H9 (cell line): Measurements from ENCODE around the gene PGA4. TPM values are rescaled to one million over a fixed set of nuclear protein-coding genes. Genes with fewer than 3 reads are reported as not detected.
"Not testable (repeated sequence)": the region's sequence is repeated elsewhere in the genome, so short reads cannot be mapped to it uniquely, and the experiment has no call there.

Experiments used
- DNase-seq: peaks from one replicate; pipeline ENCODE4 v3.0.0-alpha.2; 2017
- H2AFZ ChIP-seq: one replicate; pipeline ENCODE4 v1.6.1; 2013; ENCODE audit warnings: mild to moderate bottlenecking, low read length, control low read depth, moderate library complexity
- H2AK5ac ChIP-seq: 2 replicates; pipeline ENCODE4 v1.6.1; 2013; ENCODE audit warnings: low read length, control low read depth, mixed read lengths; ENCODE audit not compliant: insufficient read length
- H2BK120ac ChIP-seq: one replicate; pipeline ENCODE4 v1.6.1; 2013; ENCODE audit warnings: low read depth, mild to moderate bottlenecking, low read length, control low read depth, inconsistent platforms; ENCODE audit not compliant: poor library complexity, severe bottlenecking
- H2BK12ac ChIP-seq: 2 replicates; pipeline ENCODE4 v1.6.1; 2013; ENCODE audit warnings: low read length, control low read depth, mixed read lengths, low read depth; ENCODE audit not compliant: insufficient read length
- H2BK15ac ChIP-seq: 2 replicates; pipeline ENCODE4 v1.6.1; 2013; ENCODE audit warnings: low read depth, low read length, control low read depth
- H2BK20ac ChIP-seq: one replicate; pipeline ENCODE4 v1.6.1; 2013; ENCODE audit warnings: low read depth, mild to moderate bottlenecking, low read length, control low read depth, inconsistent platforms; ENCODE audit not compliant: poor library complexity, severe bottlenecking
- H2BK5ac ChIP-seq: 2 replicates; pipeline ENCODE4 v1.6.1; 2013; ENCODE audit warnings: low read length, control low read depth, mixed read lengths; ENCODE audit not compliant: insufficient read length
- H3K14ac ChIP-seq: 2 replicates; pipeline ENCODE4 v1.6.1; 2013; ENCODE audit warnings: low read length, control low read depth; ENCODE audit not compliant: insufficient read depth
- H3K18ac ChIP-seq: 2 replicates; pipeline ENCODE4 v1.6.1; 2013; ENCODE audit warnings: low read depth, mild to moderate bottlenecking, mixed read lengths, low read length, control low read depth; ENCODE audit not compliant: insufficient read length
- H3K23ac ChIP-seq: 2 replicates; pipeline ENCODE4 v1.6.1; 2013; ENCODE audit warnings: low read length, control low read depth, mixed read lengths, low read depth; ENCODE audit not compliant: insufficient read length
- H3K23me2 ChIP-seq: 2 replicates; pipeline ENCODE4 v1.6.1; 2013; ENCODE audit warnings: low read depth, mild to moderate bottlenecking, mixed read lengths, low read length, control low read depth; ENCODE audit not compliant: insufficient read length, poor library complexity, severe bottlenecking
- H3K27ac ChIP-seq: 2 replicates; pipeline ENCODE4 v1.5.1; 2013; ENCODE audit warnings: low read length, control low read depth, mixed read lengths, low read depth; ENCODE audit not compliant: insufficient read length
- H3K27me3 ChIP-seq: 2 replicates; pipeline ENCODE4 v1.6.1; 2013; ENCODE audit warnings: low read length, control low read depth, inconsistent platforms; ENCODE audit not compliant: insufficient read depth
- H3K4ac ChIP-seq: 2 replicates; pipeline ENCODE4 v1.6.1; 2013; ENCODE audit warnings: low read depth, mild to moderate bottlenecking, control low read depth, inconsistent platforms, low read length, moderate library complexity
- H3K4me1 ChIP-seq: 2 replicates; pipeline ENCODE4 v1.6.1; 2013; ENCODE audit warnings: low read length, control low read depth, inconsistent platforms; ENCODE audit not compliant: insufficient read depth
- H3K4me2 ChIP-seq: 2 replicates; pipeline ENCODE4 v1.6.1; 2013; ENCODE audit warnings: low read length, control low read depth, mixed read lengths; ENCODE audit not compliant: insufficient read length, insufficient read depth
- H3K56ac ChIP-seq: 2 replicates; pipeline ENCODE4 v1.6.1; 2013; ENCODE audit warnings: low read depth, mild to moderate bottlenecking, mixed read lengths, low read length, control low read depth; ENCODE audit not compliant: insufficient read length
- H3K79me1 ChIP-seq: 2 replicates; pipeline ENCODE4 v1.6.1; 2013; ENCODE audit warnings: low read depth, mild to moderate bottlenecking, moderate library complexity, low read length, control low read depth, inconsistent platforms; ENCODE audit not compliant: insufficient read depth, poor library complexity, severe bottlenecking
- H3K79me2 ChIP-seq: 2 replicates; pipeline ENCODE4 v1.6.1; 2013; ENCODE audit warnings: low read length, control low read depth, inconsistent platforms; ENCODE audit not compliant: insufficient read depth
- H3K9ac ChIP-seq: 2 replicates; pipeline ENCODE4 v1.6.1; 2013; ENCODE audit warnings: low read length, control low read depth, mixed read lengths; ENCODE audit not compliant: insufficient read length; ENCODE audit errors: extremely low read depth
- H3K9me3 ChIP-seq: one replicate; pipeline ENCODE4 v1.6.1; 2013; ENCODE audit warnings: low read depth, low read length, inconsistent platforms; ENCODE audit not compliant: control insufficient read depth
- H3T11ph ChIP-seq: one replicate; pipeline ENCODE4 v1.6.1; 2013; ENCODE audit warnings: mild to moderate bottlenecking, low read length, control low read depth, inconsistent platforms
- H4K20me1 ChIP-seq: one replicate; pipeline ENCODE4 v1.6.1; 2013; ENCODE audit not compliant: control insufficient read depth, insufficient read length, insufficient read depth
- H4K5ac ChIP-seq: 2 replicates; pipeline ENCODE4 v1.6.1; 2013; ENCODE audit warnings: low read depth, mild to moderate bottlenecking, mixed read lengths, low read length, control low read depth; ENCODE audit not compliant: insufficient read length
- H4K8ac ChIP-seq: replicated peaks from 2 replicates; pipeline ENCODE4 v1.6.1; 2013; ENCODE audit warnings: low read length, control low read depth, mixed read lengths, low read depth; ENCODE audit not compliant: insufficient read length
- H4K91ac ChIP-seq: 2 replicates; pipeline ENCODE4 v1.6.1; 2013; ENCODE audit warnings: low read depth, mild to moderate bottlenecking, moderate library complexity, mixed read lengths, low read length, control low read depth; ENCODE audit not compliant: insufficient read length
- H3K27ac Mint-ChIP-seq, 3 experiments: 2 replicates in 2 of 3; 3 replicates in 1 of 3; pipeline ENCODE4 v1.8.0; 2020 to 2021; ENCODE audit warnings: mixed read lengths in 3 of 3, mild to moderate bottlenecking in 1 of 3, moderate library complexity in 1 of 3
- H3K27me3 Mint-ChIP-seq: 2 replicates; pipeline ENCODE4 v1.8.0; 2021; ENCODE audit warnings: low read depth, mild to moderate bottlenecking, moderate library complexity, mixed read lengths
- H3K36me3 Mint-ChIP-seq, 3 experiments: 2 replicates in 2 of 3; 3 replicates in 1 of 3; pipeline ENCODE4 v1.8.0; 2020 to 2021; ENCODE audit warnings: low read depth in 3 of 3, mixed read lengths in 3 of 3; ENCODE audit not compliant: insufficient read depth in 1 of 3
- H3K4me1 Mint-ChIP-seq, 2 experiments: 2 replicates each; pipeline ENCODE4 v1.8.0; 2020; ENCODE audit warnings: mixed read lengths in 2 of 2
- H3K4me3 Mint-ChIP-seq, 2 experiments: 2 replicates in 1 of 2; 3 replicates in 1 of 2; pipeline ENCODE4 v1.8.0; 2020 to 2021; ENCODE audit warnings: mild to moderate bottlenecking in 2 of 2, mixed read lengths in 2 of 2, moderate library complexity in 1 of 2
- H3K9me3 Mint-ChIP-seq, 2 experiments: 2 replicates in 1 of 2; 3 replicates in 1 of 2; pipeline ENCODE4 v1.8.0; 2020; ENCODE audit warnings: mild to moderate bottlenecking in 2 of 2, mixed read lengths in 2 of 2, moderate library complexity in 1 of 2
- WGBS: extraction: QIAGEN DNeasy Blood & Tissue Kit; methylation state at CpG from one replicate; pipeline ENCODE4 v1.1.7; 2013; ENCODE audit warnings: missing lambda C conversion rate, low lambda C conversion rate, mixed read lengths; ENCODE audit not compliant: insufficient read length; ENCODE audit errors: extremely low coverage; 5-methylcytosine and 5-hydroxymethylcytosine counted together
- total RNA-seq: library from RNA; stranded (reverse); gene quantifications from 2 replicates; pipeline ENCODE4 v1.2.1, GENCODE V29; 2021

Gene PGA4
- total RNA-seq, 1 experiment from 2014 or later, result not detected

- not testable (repeated sequence) for DNase-seq, H3K79me2 ChIP-seq, H3K27me3 ChIP-seq, H3K18ac ChIP-seq, H3K27ac ChIP-seq, H3K23me2 ChIP-seq, H4K91ac ChIP-seq, H4K20me1 ChIP-seq, H2AK5ac ChIP-seq, H3K9ac ChIP-seq, H3K4me2 ChIP-seq, H3K4me1 Mint-ChIP-seq, H3K56ac ChIP-seq, H3K9me3 ChIP-seq, H3K36me3 Mint-ChIP-seq, H3K9me3 Mint-ChIP-seq, H3K79me1 ChIP-seq, H2BK5ac ChIP-seq, H3K23ac ChIP-seq, H2BK20ac ChIP-seq, H3K4me3 Mint-ChIP-seq, H3K4me1 ChIP-seq, H2BK12ac ChIP-seq, H3K4ac ChIP-seq, H2AFZ ChIP-seq, H2BK120ac ChIP-seq, H4K5ac ChIP-seq, H3K27me3 Mint-ChIP-seq, H4K8ac ChIP-seq, H3K14ac ChIP-seq, H2BK15ac ChIP-seq, H3T11ph ChIP-seq, H3K27ac Mint-ChIP-seq
- WGBS, result no CpG with 5 or more reads among the region's 5 CpGs
Observed at GRCh38 chr11:61241526-61241925, 19.4 kb downstream of the PGA4 start.

GRCh38 chr11:61245284-61245964 is 23.3 kb downstream of the PGA4 start:
- H3K23ac ChIP-seq, H2BK120ac ChIP-seq, H4K5ac ChIP-seq, H2AFZ ChIP-seq, H4K8ac ChIP-seq, H3K27ac Mint-ChIP-seq, H3T11ph ChIP-seq, H3K36me3 Mint-ChIP-seq, H2BK15ac ChIP-seq, H3K9me3 Mint-ChIP-seq, H3K79me1 ChIP-seq, H3K79me2 ChIP-seq, H3K9ac ChIP-seq, H3K14ac ChIP-seq, H3K4me3 Mint-ChIP-seq, H3K4me1 Mint-ChIP-seq, H2AK5ac ChIP-seq, H3K4me2 ChIP-seq, H3K27me3 ChIP-seq, H4K20me1 ChIP-seq, H3K27ac ChIP-seq, H4K91ac ChIP-seq, H3K4ac ChIP-seq, H2BK20ac ChIP-seq, H3K56ac ChIP-seq, H3K4me1 ChIP-seq, H3K23me2 ChIP-seq, H2BK12ac ChIP-seq, DNase-seq, H3K9me3 ChIP-seq, H3K27me3 Mint-ChIP-seq, H2BK5ac ChIP-seq, H3K18ac ChIP-seq: not testable (repeated sequence)
- no CpG with 5 or more reads among the region's 10 CpGs for whole genome bisulfite sequencing
